GM12878 (cell line): ENCODE data around the gene SPAG7.

Experiments used
- BCL11A ChIP-seq: IDR thresholded peaks from 2 replicates; pipeline ENCODE4 v1.6.1; 2011; ENCODE audit warnings: low read depth, low read length
- EP300 ChIP-seq, 2 experiments: fragments of 150-350 bp in 1 of 2; IDR thresholded peaks; 2 replicates each; pipeline ENCODE4 v1.6.1; 2011 to 2012; ENCODE audit warnings: low read depth in 2 of 2, low read length in 2 of 2, borderline replicate concordance in 1 of 2, improper control_type of control experiment in 1 of 2, inconsistent platforms in 1 of 2; ENCODE audit not compliant: control insufficient read depth in 1 of 2
- NBN ChIP-seq: fragments of 450-650 bp; IDR thresholded peaks from 2 replicates; pipeline ENCODE4 v1.6.1; 2016
- NFIC ChIP-seq: IDR thresholded peaks from 2 replicates; pipeline ENCODE4 v1.6.1; 2012; ENCODE audit warnings: low read depth, mild to moderate bottlenecking, inconsistent platforms, low read length, moderate library complexity
- NRF1 ChIP-seq: conservative IDR thresholded peaks from 2 replicates; pipeline ENCODE4 v1.6.1; 2011; ENCODE audit warnings: mild to moderate bottlenecking, low read depth, low read length, improper control_type of control experiment
- POLR2A ChIP-seq: IDR thresholded peaks from 2 replicates; pipeline ENCODE4 v1.6.1; 2011; ENCODE audit warnings: low read depth, mild to moderate bottlenecking, low read length
- POLR2AphosphoS5 ChIP-seq: IDR thresholded peaks from 2 replicates; pipeline ENCODE4 v1.6.1; 2011; ENCODE audit warnings: mild to moderate bottlenecking, low read length, inconsistent platforms
- RAD51 ChIP-seq: fragments of 450-650 bp; IDR thresholded peaks from 2 replicates; pipeline ENCODE4 v1.6.1; 2016; ENCODE audit warnings: moderate library complexity, mild to moderate bottlenecking, inconsistent platforms
- RFX5 ChIP-seq: IDR thresholded peaks from 2 replicates; pipeline ENCODE4 v1.6.1; 2011; ENCODE audit warnings: low read depth, low read length, improper control_type of control experiment
- ZNF24 ChIP-seq: fragments of 450-650 bp; IDR thresholded peaks from 2 replicates; pipeline ENCODE4 v1.6.1; 2017; ENCODE audit warnings: antibody characterized with exemption, mild to moderate bottlenecking
- ZNF384 ChIP-seq: IDR thresholded peaks from 2 replicates; pipeline ENCODE4 v1.6.1; 2012; ENCODE audit warnings: low read depth, mild to moderate bottlenecking, low read length, improper control_type of control experiment, borderline replicate concordance
- TF ChIP-seq, protein P1 (sequence below): IDR thresholded peaks from 2 replicates; pipeline ENCODE4 v1.6.1; 2011; ENCODE audit warnings: borderline replicate concordance, low read depth, mild to moderate bottlenecking, moderate library complexity, mixed read lengths, low read length; ENCODE audit not compliant: insufficient read depth; ENCODE audit errors: extremely low read length
- TF ChIP-seq, protein P2 (sequence below), 3 experiments: IDR thresholded peaks in 2 of 3; conservative IDR thresholded peaks in 1 of 3; 2 replicates each; pipeline ENCODE4 v1.5.1; 2011; ENCODE audit warnings: low read depth in 3 of 3, low read length in 3 of 3, mild to moderate bottlenecking in 3 of 3, control low read depth in 2 of 3, moderate library complexity in 2 of 3, inconsistent platforms in 1 of 3, mixed read lengths in 1 of 3; ENCODE audit not compliant: control insufficient read depth in 2 of 3, insufficient read depth in 1 of 3; ENCODE audit errors: extremely low read depth in 1 of 3
- TF ChIP-seq, protein P3 (sequence below): IDR thresholded peaks from 2 replicates; pipeline ENCODE4 v1.6.1; 2012; ENCODE audit warnings: low read length, inconsistent platforms

DNA sequence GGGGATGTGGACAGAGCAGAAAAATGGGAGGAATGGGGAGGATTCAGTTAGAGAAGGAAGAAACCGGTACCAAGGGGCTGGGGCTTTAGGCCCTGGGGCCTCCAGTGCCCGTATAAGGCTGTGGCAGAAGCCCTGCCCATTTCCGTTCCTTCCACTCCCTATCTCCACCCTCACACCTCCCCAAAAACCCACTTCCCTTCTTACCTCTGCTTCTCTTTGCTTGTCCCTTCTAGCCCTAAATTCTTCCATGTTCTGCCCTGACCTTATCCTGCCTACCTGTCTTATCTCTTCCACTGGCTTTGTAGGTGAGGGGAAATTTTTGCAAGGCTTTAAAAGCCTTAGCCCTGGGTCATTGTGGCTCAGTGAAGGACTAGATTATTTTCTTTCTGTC, 23.5 kb downstream of the SPAG7 start:
- TF ChIP-seq ZNF24 (no peak), EP300 (IDR thresholded peaks at IDR 0.05; ENCODE audit: borderline replicate concordance in 1 of 2, control insufficient read depth in 1 of 2, low read depth in 2 of 2, low read length in 2 of 2) (no peak), POLR2AphosphoS5 (no peak; the same call in 1 of the 2 replicates), NRF1 (no peak), NFIC (no peak), RFX5 (no peak), POLR2A (no peak), RAD51 (no peak), BCL11A (no peak; the same call in 1 of the 2 replicates), NBN (peak; percentile 57; the same call in 1 of the 2 replicates), ZNF384 (no peak)
- TF ChIP-seq, protein P1, sequence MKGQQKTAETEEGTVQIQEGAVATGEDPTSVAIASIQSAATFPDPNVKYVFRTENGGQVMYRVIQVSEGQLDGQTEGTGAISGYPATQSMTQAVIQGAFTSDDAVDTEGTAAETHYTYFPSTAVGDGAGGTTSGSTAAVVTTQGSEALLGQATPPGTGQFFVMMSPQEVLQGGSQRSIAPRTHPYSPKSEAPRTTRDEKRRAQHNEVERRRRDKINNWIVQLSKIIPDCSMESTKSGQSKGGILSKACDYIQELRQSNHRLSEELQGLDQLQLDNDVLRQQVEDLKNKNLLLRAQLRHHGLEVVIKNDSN, result no peak
- TF ChIP-seq, protein P2, sequence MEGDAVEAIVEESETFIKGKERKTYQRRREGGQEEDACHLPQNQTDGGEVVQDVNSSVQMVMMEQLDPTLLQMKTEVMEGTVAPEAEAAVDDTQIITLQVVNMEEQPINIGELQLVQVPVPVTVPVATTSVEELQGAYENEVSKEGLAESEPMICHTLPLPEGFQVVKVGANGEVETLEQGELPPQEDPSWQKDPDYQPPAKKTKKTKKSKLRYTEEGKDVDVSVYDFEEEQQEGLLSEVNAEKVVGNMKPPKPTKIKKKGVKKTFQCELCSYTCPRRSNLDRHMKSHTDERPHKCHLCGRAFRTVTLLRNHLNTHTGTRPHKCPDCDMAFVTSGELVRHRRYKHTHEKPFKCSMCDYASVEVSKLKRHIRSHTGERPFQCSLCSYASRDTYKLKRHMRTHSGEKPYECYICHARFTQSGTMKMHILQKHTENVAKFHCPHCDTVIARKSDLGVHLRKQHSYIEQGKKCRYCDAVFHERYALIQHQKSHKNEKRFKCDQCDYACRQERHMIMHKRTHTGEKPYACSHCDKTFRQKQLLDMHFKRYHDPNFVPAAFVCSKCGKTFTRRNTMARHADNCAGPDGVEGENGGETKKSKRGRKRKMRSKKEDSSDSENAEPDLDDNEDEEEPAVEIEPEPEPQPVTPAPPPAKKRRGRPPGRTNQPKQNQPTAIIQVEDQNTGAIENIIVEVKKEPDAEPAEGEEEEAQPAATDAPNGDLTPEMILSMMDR (IDR thresholded peaks at IDR 0.05 in 2 of 3, conservative IDR thresholded peaks at IDR 0.05 in 1 of 3; ENCODE audit: control insufficient read depth in 2 of 3, extremely low read depth in 1 of 3, insufficient read depth in 1 of 3, low read depth in 3 of 3, low read length in 3 of 3), result no peak
- TF ChIP-seq, protein P3, sequence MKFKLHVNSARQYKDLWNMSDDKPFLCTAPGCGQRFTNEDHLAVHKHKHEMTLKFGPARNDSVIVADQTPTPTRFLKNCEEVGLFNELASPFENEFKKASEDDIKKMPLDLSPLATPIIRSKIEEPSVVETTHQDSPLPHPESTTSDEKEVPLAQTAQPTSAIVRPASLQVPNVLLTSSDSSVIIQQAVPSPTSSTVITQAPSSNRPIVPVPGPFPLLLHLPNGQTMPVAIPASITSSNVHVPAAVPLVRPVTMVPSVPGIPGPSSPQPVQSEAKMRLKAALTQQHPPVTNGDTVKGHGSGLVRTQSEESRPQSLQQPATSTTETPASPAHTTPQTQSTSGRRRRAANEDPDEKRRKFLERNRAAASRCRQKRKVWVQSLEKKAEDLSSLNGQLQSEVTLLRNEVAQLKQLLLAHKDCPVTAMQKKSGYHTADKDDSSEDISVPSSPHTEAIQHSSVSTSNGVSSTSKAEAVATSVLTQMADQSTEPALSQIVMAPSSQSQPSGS, result no peak
